NCI-H1417 treated with DMSO at 0.1 percent for 48 hours (cell line): ENCODE results near the gene SORCS2.

Source experiments
- DNase-seq: peaks from one replicate; lab custom pipeline; 2025; lab: John Stamatoyannopoulos, UW

SORCS2 gene

DNA sequence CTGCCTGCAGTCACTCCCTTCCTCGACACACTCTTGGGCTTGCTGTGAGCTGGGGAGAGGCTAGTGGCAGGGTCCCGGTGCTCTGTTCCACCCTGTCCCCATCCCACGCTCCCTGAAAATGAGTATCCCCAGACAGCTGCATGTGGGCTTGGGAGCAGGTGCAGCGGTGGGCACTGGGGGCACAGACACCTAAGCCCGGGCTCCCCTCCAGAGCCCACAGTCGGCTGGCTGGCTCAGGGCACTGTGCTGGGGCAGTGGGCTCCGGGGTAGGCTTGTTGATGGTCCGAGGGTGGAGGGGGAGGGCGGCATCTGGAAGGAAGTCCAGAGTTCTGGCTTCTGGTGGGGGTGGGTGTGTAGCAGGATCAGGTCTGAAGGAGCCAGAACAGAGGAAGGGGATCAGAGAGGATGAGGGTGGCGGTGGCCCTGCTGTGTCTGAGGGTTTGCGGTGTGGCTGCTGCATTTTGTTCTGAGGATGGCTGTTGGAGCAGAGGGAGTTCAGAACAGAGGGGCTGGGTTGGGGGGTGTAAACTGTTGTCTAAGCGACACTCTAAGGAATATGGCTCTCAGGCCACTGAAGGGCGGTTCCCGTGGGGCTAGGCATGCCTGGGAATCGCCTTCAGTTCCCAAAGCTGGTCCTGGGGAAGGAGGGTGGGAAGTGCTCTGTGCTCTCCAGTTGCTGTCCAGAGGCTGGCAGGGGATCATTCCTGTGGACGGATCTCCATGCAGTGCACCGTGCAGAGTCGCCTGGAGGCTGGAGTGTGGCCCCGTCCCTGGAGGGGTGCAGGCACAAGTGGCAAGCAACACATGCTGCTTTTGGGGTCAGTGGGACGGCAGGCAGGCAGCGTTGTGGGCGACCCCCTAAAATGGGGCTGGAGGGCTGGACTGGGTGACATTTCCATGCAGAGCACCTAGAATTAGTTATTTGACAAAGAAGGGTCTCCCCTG is 114.0 kb downstream of the SORCS2 start:
- DNase-seq, result no peak

DNA sequence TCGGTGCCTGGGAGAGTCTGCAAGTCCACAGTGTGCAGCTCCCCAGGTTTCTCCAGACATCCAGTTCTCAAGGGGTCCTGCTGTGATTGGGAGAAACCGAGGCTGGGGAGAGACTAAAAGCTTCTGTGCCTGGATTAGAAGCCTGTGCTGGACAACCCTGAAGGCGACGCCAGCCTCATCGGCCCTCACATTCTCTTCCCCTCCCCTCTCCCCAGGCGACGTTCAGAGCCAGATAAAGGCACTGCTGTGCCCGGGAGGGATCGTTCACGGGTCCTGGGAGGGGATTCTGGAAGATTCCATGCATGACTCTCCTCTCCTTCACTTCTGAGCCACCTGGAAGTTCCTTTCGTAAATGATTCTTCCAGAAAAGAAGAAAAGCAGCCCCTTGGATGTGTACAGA is 114.6 kb downstream of the SORCS2 start:
- no peak for DNase-seq

DNA sequence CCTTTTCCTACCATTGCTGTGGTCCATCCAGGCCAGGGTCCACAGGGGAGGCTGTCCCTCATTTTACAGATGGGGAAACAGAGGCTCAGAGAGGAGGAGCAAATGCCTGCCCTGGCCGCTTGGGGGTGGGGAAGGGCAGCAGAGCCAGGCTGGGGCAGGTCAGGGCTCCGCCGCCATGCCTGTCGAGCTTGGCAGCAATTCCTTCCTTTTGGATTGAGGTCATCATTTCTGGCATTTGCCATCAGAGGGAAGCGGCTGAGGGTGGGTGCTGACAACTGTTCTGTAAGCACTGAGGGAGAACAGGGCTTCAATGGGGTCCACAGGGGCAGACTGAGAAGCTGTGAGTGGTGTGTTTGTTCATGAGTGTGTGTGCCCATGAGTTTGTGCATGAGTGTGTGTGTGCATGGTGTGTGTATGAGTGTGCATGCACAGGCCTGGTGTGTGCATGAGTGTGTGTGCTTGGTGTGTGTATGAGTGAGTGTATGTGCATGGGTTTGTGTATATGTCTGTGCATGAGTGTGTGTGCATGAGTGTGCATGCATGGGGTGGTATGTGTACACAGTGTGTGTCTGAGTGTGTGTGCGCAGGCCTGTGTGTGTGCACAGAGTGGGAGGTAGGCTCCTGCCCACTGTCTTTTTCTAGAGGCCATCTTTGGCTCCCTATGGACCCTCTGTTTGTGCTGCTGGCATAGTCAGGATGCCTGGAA is 115.2 kb downstream of the SORCS2 start:
- no peak for DNase-seq

DNA sequence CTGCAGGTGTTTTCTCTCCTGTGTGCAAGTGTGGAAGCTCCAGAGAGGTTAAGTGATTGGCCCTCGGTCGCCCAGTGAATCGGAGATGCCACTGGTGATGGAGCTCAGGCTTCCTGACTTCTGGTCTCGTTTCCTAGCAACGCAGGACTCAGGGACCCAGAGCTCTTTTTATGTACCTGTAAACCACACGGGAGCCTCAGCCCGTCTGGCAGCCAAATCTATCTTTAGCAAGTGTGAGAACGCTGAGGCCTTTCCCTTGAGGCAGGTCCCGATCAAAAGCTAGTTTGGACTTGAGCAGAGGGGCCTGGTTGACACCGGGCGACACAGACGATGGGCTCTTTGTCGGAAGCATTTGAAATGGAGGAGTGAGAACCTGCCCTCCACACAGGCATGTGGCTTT is 116.8 kb downstream of the SORCS2 start:
- DNase-seq, result no peak

DNA sequence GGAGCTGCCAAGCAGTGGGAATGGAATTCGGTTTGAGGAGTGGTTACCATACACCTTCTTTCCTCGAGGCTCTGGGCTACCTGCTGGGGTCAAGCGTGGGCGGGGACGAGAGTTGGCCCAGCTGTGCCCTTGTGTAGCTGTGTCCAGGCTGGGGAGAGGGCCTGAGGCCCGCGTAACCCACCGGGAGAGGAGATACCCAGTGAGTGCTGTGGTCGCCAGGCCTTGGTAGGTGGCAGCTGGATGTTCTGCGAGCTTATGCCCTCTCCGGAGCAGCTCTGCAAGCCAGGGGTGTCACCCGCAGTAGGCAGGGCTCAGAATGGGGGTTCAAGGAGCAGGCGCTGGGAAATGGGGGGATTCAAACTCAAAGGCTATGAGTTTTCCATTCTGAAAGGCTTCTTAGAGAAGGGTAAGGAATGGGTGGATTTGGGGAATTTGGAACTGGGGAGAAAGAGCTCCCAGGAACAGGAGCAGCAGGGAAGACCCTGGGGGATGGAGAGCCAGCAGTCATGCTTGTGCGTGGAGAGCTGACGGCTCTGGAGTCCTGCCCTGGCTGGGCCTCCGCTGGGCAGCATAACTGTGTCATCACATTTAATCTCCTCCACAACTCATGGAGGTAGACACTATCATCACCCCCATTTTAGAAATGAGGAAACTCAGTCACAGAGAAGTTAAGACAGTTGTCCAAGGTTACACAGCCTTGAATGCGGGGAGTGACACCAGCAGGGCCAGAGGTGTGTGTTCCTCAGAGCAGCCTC is 117.5 kb downstream of the SORCS2 start:
- no peak for DNase-seq

DNA sequence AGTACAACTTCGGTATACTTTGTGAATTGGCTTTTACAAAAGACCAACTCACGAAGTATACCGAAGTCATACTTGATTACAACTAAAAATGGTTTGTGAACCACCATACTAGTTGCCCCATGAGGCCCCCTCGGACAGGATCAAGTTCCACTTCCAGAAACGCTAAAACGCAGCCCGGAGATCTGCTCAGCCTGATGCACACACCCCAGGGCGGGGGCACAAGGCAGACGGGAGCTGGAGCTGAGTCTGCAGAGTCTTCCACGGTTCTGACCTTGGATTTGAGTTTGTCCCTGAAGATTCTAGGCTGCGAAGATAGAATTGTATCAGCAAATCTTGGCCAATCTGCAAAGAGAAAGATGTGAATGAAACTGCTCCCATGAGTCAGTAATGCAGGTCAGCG is 118.1 kb downstream of the SORCS2 start:
- no peak for DNase-seq

DNA sequence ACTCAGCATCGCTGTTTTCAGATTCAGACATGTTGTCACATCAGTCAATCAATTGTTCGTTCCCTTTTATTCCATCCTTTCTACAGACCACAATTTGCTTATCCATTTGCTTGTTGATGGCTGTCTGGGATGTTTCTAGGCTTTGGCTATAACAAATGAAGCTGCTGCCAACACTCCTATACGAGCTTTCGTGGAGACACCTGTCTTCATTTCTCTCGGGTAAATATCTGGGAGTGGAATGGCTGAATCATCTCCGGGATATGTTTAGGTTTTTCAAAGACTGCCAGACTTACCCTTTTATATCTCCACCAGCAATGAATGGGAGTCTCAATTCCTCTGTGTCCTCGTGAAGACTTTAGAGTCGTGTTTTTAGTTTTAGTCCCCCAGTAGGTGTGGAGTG is 118.9 kb downstream of the SORCS2 start:
- no peak for DNase-seq

DNA sequence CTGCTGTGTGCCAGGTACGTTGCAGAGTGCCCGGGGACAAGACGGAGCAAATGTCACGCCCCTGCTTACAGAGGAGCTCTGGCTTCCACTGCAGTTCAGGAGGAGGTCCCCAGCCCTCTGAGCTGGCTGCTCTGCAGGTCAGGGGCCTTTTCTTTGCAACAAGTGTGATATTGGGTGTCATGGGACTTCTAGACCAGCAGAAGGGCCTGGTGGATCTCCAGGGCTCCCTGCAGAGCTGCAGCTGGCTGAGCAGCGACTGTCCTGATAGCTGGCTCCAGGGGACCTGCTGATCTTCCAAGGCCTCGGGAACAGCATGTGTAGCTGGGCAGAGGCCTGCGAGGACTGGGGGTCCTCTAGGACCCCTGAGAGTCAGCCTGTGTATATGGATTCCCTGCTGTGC is 120.4 kb downstream of the SORCS2 start:
- DNase-seq, result no peak

DNA sequence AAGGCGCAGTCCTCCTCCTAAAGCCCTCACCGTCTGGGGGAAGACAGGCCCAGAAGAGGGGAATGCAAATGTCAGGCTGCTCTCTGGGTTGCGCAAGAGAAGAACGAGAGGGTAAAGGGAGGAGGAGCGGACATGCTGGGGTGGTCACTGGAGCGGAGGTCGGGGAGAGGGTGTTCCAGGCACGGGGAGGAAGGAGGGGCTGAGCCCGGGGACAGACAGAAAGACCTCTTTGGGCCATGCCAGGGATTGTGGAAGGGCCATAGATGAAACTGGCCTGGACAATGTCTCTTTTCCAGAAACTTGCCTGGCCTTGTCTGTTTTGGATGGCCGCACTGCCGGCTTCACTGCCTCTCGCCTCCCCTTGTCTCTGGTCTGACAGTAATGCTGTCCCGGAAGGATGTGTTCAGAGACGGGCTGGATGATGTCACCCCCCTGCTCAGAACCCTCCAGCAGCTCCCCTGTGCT is 121.0 kb downstream of the SORCS2 start:
- no peak for DNase-seq

DNA sequence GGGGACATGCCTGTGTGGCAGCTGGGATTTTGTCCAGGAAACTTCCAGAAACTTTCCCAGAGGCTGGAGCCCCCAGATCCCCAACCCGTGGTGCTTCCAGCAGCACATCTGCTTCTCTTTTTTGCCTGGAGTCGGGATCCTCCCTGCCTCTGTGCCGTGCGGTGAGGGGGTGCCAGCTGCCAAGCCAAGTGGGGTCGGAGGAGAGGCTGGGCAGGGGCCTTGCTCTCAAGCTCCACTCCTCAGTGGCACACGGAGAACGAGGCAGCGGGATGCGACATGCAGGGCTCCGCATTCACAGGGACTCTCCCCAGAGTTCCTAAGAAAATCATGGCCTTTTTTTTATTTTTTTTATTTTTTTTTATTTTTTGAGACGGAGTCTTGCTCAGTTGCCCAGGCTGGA is 121.7 kb downstream of the SORCS2 start:
- DNase-seq, result no peak

DNA sequence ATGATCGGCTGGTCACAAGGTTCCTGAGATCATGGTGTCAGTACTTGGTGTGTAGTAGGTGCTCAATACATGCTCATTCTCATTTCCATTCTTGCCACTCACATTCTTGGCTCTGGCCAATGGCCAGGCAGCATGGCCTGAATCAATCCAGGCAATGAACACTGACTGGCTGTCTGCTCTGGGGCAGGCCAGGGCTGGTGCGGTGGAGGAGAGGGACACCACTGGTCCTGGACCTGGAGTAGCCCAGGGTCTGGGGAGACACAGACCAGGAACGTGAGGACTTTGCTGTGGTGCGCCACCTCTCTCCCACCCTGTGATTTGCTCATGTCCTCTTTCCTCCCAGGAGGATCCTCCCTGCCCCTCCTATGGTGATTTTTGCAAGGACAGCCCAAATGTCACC is 122.9 kb downstream of the SORCS2 start:
- no peak for DNase-seq

DNA sequence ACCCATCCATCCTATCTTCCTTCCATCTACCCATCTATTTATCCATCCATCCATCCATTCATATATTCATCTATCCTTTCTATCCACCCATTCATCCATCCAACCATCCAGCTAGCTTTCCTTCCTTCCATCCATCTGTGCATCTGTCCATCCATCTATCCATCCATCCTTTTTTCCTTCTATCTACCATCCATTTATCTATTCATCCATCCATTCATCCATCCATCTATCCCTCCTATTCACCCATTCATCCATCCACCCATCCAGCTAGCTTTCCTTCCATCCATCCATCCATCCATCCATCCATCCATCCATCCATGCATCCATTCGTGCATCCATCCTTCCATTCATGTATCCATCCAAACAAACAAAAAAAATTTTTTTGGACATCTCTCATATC is 123.6 kb downstream of the SORCS2 start:
- no peak for DNase-seq

DNA sequence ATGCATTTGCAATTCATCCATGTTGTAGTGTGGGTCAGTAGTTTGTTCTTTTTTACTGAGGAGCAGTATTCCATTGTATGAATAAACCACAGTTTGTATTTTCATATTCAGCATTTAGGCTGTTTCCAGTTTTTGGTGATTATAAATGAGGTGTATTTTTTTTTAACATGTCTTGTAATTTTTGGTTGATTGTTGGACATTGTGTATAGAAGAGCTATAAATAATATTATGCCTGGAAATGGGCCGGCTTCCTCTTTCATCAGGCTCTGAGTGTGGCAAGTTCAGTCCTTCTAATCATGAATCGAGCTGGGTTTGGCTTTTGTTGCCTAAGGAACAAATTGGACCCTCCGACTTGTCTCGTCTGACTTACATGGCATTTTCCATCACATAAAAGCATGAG is 126.7 kb downstream of the SORCS2 start:
- no peak for DNase-seq

DNA sequence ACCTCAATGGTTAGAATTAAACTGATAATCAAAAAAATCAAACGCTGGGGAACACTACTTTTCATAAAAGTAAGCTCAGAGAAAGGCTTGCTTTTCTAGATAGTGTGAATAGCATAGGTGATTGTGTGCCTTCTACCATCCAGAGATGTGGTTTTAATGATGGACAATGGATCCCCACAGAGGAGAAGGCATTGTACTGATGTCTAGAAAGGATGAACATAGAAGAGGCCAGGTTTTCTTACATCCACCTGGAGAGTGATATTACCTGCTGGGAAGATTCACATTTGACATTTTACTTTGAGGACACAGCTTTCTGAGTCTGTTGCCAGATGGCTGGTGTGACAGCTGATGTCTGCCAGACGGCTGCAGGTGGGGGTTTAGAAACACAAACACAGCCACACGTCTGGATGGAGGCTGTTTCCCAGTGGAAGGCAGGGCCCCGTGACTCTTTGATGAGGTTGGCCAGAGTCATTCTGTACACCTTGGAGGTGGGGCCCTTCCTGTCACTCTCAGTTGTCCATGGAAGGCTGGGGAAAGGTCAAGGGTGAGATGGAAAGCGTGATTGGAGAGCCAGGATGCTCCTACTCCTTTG is 128.0 kb downstream of the SORCS2 start:
- no peak for DNase-seq

DNA sequence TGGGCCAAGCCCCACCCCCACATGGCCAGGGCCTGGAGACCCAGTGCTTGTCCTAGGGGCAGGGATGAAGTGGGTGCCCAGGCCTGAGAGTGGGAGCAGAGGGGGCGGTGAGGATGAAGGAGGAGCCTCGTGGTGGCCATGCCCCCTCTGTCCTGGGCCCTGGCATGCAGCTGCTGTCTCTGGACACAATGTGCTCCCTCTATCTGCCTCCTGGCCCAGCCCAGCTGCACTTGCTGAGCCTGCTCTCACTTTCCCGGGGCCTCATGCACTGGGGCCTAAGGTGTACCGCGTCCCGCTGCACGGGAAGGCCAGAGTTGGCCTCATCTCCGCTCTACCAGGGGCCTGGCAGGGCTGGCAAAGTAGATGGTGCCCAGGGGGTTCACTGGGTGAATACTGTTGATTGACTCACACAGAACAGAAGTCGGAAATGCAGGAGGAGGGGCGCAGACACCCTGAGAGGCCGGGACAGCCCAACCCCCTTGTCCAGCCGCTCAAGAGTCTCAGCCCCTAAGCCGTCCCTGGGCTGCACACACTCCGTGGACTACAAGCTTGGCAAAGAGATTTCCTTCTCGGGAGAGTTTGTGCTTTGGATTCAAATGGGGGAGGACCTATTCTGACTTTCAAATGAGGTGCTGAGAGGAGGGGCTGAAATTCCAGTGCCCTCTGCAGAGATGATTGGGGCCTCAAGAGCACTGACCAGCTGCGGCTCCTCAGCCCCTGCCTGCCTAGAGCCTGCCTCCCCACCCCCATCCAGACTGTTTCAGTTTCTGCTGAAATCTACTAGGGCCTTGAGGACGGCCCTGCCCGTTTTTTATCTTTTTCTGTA is 130.0 kb downstream of the SORCS2 start:
- no peak for DNase-seq

DNA sequence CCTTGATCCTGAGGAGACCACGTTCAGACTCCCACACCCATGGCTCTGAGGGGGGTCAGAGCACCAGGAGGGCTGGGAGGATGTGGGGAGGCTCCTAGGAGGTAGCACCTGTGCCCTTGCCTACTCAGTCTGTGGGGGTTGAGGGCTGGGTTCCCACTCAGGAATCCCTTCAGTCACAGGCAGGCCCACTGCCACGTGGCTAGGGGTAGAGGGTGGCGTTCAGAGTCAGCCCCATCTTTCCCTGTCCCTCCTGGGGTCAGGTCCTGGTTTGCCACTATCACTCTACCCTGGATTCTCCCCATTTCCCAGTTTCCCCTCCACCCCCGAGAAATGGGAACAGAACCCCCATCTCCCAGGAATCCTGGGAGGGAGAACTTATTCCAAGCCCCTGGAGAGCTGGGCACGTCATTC is 131.1 kb downstream of the SORCS2 start:
- DNase-seq, result no peak

DNA sequence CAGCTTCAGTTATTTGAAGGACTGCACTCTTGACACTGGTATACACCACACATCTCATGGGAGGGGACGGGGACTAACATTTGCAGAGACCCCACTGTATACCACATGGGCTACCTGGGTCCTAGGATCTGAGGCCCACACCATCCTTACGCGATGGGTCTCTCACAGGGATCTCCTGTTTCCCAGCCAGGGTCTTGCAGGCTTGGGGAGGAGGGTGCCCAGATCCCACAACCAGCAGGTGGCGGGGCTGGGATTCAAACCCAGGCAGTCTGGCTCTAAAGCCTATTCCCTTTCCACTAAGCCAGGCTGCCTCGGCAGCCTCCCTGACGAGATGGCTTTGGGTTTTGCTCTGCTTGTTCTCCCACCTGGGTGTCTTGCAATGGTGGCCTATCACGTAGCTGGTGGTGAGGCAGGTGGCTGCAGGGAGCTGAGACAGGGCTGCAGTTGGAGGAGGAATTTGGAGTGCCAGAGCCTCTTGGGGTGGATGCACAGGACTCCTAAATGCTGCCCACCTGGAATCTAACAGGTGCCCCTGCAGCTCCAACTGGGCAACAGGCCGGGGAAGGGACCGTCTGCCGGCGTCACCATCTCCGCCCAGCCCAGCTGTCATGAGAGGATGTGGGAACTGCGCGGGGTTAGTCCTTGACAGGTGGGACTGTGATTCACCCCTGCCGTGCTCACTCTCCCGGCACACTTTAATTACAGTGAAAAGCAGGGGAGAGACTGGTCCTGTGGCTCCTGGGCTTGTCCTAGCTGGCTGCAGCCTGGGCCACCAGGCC is 131.7 kb downstream of the SORCS2 start:
- peak; percentile 94 for DNase-seq

DNA sequence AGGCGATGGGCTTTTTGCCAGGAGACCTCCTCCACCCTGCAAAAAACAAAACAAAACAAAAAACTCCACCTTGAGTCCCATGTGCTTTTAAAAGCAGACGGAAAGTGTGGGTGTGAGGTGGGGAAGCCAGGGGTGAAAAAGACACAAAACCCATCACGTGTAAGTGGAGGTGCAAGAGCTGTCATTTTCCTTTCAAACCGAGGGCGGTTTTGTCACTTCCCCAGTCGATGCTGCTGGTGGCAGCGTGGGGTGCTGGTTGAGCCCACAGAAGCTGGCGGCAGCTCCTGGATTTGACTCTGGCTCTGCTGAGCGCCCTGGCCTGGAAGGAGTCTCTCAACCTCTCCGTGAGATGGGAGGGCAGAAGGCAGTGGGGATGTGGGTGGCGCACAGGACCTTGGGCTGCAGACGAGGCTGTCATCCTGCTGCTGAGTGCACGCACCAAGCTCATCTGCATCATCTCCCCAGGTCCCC is 132.3 kb downstream of the SORCS2 start:
- DNase-seq, result no peak

DNA sequence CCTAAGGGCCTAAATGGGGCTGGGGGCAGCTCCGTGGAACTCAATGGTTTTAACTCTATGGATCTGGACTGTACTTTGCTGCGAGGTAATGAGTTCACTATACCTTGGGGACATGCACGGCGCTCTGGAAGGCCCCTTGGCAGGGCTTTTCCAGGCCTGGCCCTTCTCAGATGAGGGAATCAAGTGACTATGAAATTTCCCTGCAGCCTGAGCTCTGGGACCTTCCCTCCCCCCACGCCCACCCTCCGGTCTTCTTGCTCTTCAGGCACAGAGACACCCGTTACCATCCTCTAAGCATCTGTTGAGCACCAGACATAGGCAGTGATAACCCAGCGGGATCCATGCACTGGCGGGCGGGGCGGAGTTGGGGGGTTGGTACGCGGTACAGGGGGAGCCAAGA is 133.2 kb downstream of the SORCS2 start:
- no peak for DNase-seq

DNA sequence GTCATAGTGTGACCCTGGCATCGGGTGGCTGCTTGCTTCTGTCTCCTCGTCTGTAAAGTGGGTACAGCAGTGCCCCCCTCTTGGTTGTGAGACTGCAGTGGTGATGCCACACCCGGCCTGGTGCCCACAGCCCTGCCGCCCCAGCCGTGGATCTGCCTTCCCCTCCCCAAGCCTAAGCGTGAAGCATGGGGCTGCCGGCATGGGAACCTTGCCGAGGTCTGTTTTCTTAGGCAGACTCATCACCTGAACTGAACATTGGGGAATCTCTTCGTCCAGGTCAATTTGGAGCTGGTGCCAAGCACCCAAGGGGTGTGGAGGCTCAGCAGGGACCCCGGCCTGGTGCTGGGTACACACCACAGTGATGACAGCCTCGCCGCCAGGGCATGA is 134.0 kb downstream of the SORCS2 start:
- DNase-seq, result no peak
